H1 (cell line): ENCODE results near the gene TMEM154. TPM values are rescaled to one million over a fixed set of nuclear protein-coding genes. Genes with fewer than 3 reads are reported as not detected.

ENCODE experiments used
- CTCF ChIA-PET: fragments of 300-600 bp; sonication (Branson Sonifier 250); formaldehyde crosslinking; loops from one replicate; lab custom pipeline; 2021; ENCODE audit not compliant: partially characterized antibody; lab: Charles Lee
- POLR2A ChIA-PET: fragments of 300-600 bp; sonication (Branson Sonifier 250); formaldehyde crosslinking; loops from one replicate; lab custom pipeline; 2021; ENCODE audit warnings: inconsistent platforms; ENCODE audit not compliant: partially characterized antibody; lab: Charles Lee
- DNase-seq, 2 experiments: peaks; one replicate each; pipeline versions ENCODE4 v3.0.0 to v3.0.0-alpha.2; 2010 to 2022; ENCODE audit warnings: low spot score in 2 of 2, low read depth in 1 of 2, mixed read lengths in 1 of 2
- FAIRE-seq: peaks from 2 replicates; lab custom pipeline; 2011; peaks lifted over from hg19 to GRCh38; lab: Jason Lieb, UNC
- H2AFZ ChIP-seq: 2 replicates; pipeline ENCODE4 v1.8.1; 2012; ENCODE audit warnings: low read length, inconsistent platforms
- H2AK5ac ChIP-seq: 2 replicates; pipeline ENCODE4 v1.6.1; 2013; ENCODE audit warnings: low read depth, low read length
- H2BK120ac ChIP-seq: replicated peaks from 2 replicates; pipeline ENCODE3; 2013; ENCODE audit warnings: low read depth, low read length, inconsistent platforms
- H2BK12ac ChIP-seq: 2 replicates; pipeline ENCODE4 v1.6.1; 2013; ENCODE audit warnings: low read depth, low read length
- H2BK15ac ChIP-seq: 2 replicates; pipeline ENCODE4 v1.6.1; 2013; ENCODE audit warnings: low read length
- H2BK20ac ChIP-seq: 2 replicates; pipeline ENCODE4 v1.6.1; 2013; ENCODE audit warnings: low read length
- H2BK5ac ChIP-seq: 2 replicates; pipeline ENCODE4 v1.6.1; 2013; ENCODE audit warnings: low read depth, low read length
- H3K14ac ChIP-seq: 2 replicates; pipeline ENCODE4 v1.6.1; 2013; ENCODE audit warnings: inconsistent platforms; ENCODE audit not compliant: insufficient read length
- H3K18ac ChIP-seq: 2 replicates; pipeline ENCODE4 v1.6.1; 2013; ENCODE audit warnings: low read length; ENCODE audit errors: extremely low read depth
- H3K23ac ChIP-seq: 2 replicates; pipeline ENCODE4 v1.6.1; 2013; ENCODE audit warnings: inconsistent platforms; ENCODE audit not compliant: insufficient read length
- H3K23me2 ChIP-seq: 2 replicates; pipeline ENCODE4 v1.6.1; 2013; ENCODE audit warnings: low read depth, low read length
- H3K27ac ChIP-seq: 2 replicates; pipeline ENCODE4 v1.6.1; 2011; ENCODE audit warnings: low read depth, low read length, inconsistent platforms
- H3K27me3 ChIP-seq, 4 experiments: replicated peaks in 1 of 4; 1 replicate in 1 of 4; 2 replicates in 3 of 4; pipeline versions ENCODE4 v1.6.1 to v1.8.1; 2011 to 2013; ENCODE audit warnings: low read length in 3 of 4, mild to moderate bottlenecking in 3 of 4, inconsistent platforms in 2 of 4, mixed read lengths in 2 of 4, moderate library complexity in 1 of 4; ENCODE audit not compliant: control insufficient read depth in 3 of 4, insufficient read depth in 3 of 4; ENCODE audit errors: extremely low read depth in 1 of 4
- H3K36me3 ChIP-seq, 4 experiments: 2 replicates each; pipeline versions ENCODE4 v1.6.1 to v1.8.1; 2011 to 2013; ENCODE audit warnings: mild to moderate bottlenecking in 4 of 4, low read length in 3 of 4, moderate library complexity in 2 of 4, control low read depth in 1 of 4, inconsistent platforms in 1 of 4; ENCODE audit not compliant: insufficient read depth in 4 of 4, control insufficient read depth in 2 of 4
- H3K4ac ChIP-seq: replicated peaks from 2 replicates; pipeline ENCODE3; 2013; ENCODE audit warnings: low read length, low read depth, mixed read lengths, inconsistent platforms; ENCODE audit not compliant: insufficient read length
- H3K4me1 ChIP-seq, 4 experiments: replicated peaks in 1 of 4; 1 replicate in 1 of 4; 2 replicates in 3 of 4; pipeline versions ENCODE4 v1.6.1 to v1.8.1; 2011 to 2013; ENCODE audit warnings: low read length in 3 of 4, inconsistent platforms in 2 of 4, mixed read lengths in 1 of 4; ENCODE audit not compliant: insufficient read depth in 4 of 4, control insufficient read depth in 3 of 4
- H3K4me2 ChIP-seq, 2 experiments: 2 replicates each; pipeline versions ENCODE4 v1.6.1 to v1.8.1; 2011 to 2013; ENCODE audit warnings: low read depth in 2 of 2, low read length in 2 of 2, control low read depth in 1 of 2, inconsistent platforms in 1 of 2, mild to moderate bottlenecking in 1 of 2; ENCODE audit not compliant: insufficient read depth in 1 of 2
- H3K4me3 ChIP-seq, 4 experiments: fragments of 200-600, 300-600 bp in 1 of 4; sonication (generic), shearing (Covaris generic), sonication (Bioruptor Twin) in 1 of 4; 2 replicates each; pipeline versions ENCODE4 v1.5.1 to v1.8.1; 2011 to 2016; ENCODE audit warnings: low read length in 4 of 4, low read depth in 3 of 4, control low read depth in 2 of 4, inconsistent platforms in 2 of 4, mild to moderate bottlenecking in 2 of 4, mixed read lengths in 1 of 4, moderate library complexity in 1 of 4; ENCODE audit not compliant: insufficient read depth in 2 of 4; ENCODE audit errors: extremely low read depth in 1 of 4
- H3K56ac ChIP-seq: replicated peaks from 2 replicates; pipeline ENCODE3; 2013; ENCODE audit warnings: low read depth, mild to moderate bottlenecking, mixed read lengths, low read length, inconsistent platforms; ENCODE audit not compliant: insufficient read length
- H3K79me1 ChIP-seq: 2 replicates; pipeline ENCODE4 v1.6.1; 2013; ENCODE audit warnings: low read depth, low read length, control low read depth
- H3K79me2 ChIP-seq, 2 experiments: 2 replicates each; pipeline versions ENCODE4 v1.6.1 to v1.8.1; 2012 to 2013; ENCODE audit warnings: low read length in 2 of 2, mild to moderate bottlenecking in 2 of 2, inconsistent platforms in 1 of 2; ENCODE audit not compliant: insufficient read depth in 2 of 2, control insufficient read depth in 1 of 2
- H3K9ac ChIP-seq, 4 experiments: replicated peaks in 1 of 4; 1 replicate in 1 of 4; 2 replicates in 3 of 4; pipeline versions ENCODE4 v1.6.1 to v1.8.1; 2011 to 2013; ENCODE audit warnings: low read depth in 3 of 4, low read length in 3 of 4, control low read depth in 2 of 4, mild to moderate bottlenecking in 2 of 4, moderate library complexity in 2 of 4, inconsistent platforms in 1 of 4; ENCODE audit errors: extremely low read depth in 1 of 4
- H3K9me3 ChIP-seq, 2 experiments: 2 replicates each; pipeline versions ENCODE4 v1.6.1 to v1.8.1; 2012 to 2013; ENCODE audit warnings: mild to moderate bottlenecking in 2 of 2, moderate library complexity in 2 of 2, control low read depth in 1 of 2, inconsistent platforms in 1 of 2, low read depth in 1 of 2, low read length in 1 of 2, mixed read lengths in 1 of 2; ENCODE audit not compliant: insufficient read depth in 2 of 2
- H4K20me1 ChIP-seq, 2 experiments: replicated peaks in 1 of 2; 2 replicates each; pipeline versions ENCODE3 to v1.8.1; 2011 to 2013; ENCODE audit warnings: inconsistent platforms in 2 of 2, low read length in 2 of 2, mild to moderate bottlenecking in 1 of 2; ENCODE audit not compliant: insufficient read depth in 2 of 2, control insufficient read depth in 1 of 2
- H4K5ac ChIP-seq: 2 replicates; pipeline ENCODE4 v1.6.1; 2013; ENCODE audit warnings: low read length, low read depth, mixed read lengths, inconsistent platforms; ENCODE audit not compliant: insufficient read length
- H4K8ac ChIP-seq: 2 replicates; pipeline ENCODE4 v1.8.0; 2013; ENCODE audit warnings: mild to moderate bottlenecking, moderate library complexity, low read length, inconsistent platforms; ENCODE audit not compliant: insufficient read depth; ENCODE audit errors: extremely low read depth
- H4K91ac ChIP-seq: replicated peaks from 2 replicates; pipeline ENCODE3; 2013; ENCODE audit warnings: low read length, mixed read lengths, inconsistent platforms; ENCODE audit not compliant: insufficient read length
- BACH1 ChIP-seq: IDR thresholded peaks from 2 replicates; pipeline ENCODE4 v1.6.1; 2012; ENCODE audit warnings: low read length, improper control_type of control experiment
- CHD2 ChIP-seq: IDR thresholded peaks from 2 replicates; pipeline ENCODE4 v1.6.1; 2012; ENCODE audit warnings: low read length, improper control_type of control experiment
- EZH2 ChIP-seq: fragments of 200-600 bp; sonication (generic); IDR thresholded peaks from 2 replicates; pipeline ENCODE4 v1.7.1; 2012; ENCODE audit warnings: low read depth, mild to moderate bottlenecking, moderate library complexity, low read length, inconsistent platforms; ENCODE audit not compliant: severe bottlenecking
- GABPA ChIP-seq: IDR thresholded peaks from 2 replicates; pipeline ENCODE4 v1.6.1; 2011; ENCODE audit warnings: mild to moderate bottlenecking, low read length, moderate library complexity, borderline replicate concordance; ENCODE audit not compliant: insufficient read depth
- GTF2F1 ChIP-seq: IDR thresholded peaks from 2 replicates; pipeline ENCODE4 v1.6.1; 2012; ENCODE audit warnings: low read depth, low read length, improper control_type of control experiment, borderline replicate concordance
- KDM1A ChIP-seq: fragments of 200-600, 300-600 bp; sonication (generic); IDR thresholded peaks from 2 replicates; pipeline ENCODE4 v1.7.1; 2016; ENCODE audit warnings: mild to moderate bottlenecking, low read length, borderline replicate concordance
- MAX ChIP-seq: IDR thresholded peaks from 2 replicates; pipeline ENCODE4 v1.6.1; 2012; ENCODE audit warnings: inconsistent platforms
- RAD21 ChIP-seq, 2 experiments: IDR thresholded peaks in 1 of 2; conservative IDR thresholded peaks in 1 of 2; 2 replicates each; pipeline ENCODE4 v1.6.1; 2011; ENCODE audit warnings: low read depth in 2 of 2, low read length in 2 of 2, improper control_type of control experiment in 1 of 2, inconsistent platforms in 1 of 2, mild to moderate bottlenecking in 1 of 2, moderate library complexity in 1 of 2
- RNF2 ChIP-seq: fragments of 200-900, 300-1000 bp; sonication (generic); IDR thresholded peaks from 2 replicates; pipeline ENCODE4 v1.7.1; 2016; ENCODE audit warnings: borderline replicate concordance, low read depth, mild to moderate bottlenecking, antibody characterized with exemption, low read length; ENCODE audit not compliant: poor library complexity, severe bottlenecking; ENCODE audit errors: missing control alignments
- SAP30 ChIP-seq: fragments of 300-600 bp; sonication (generic); IDR thresholded peaks from 2 replicates; pipeline ENCODE4 v1.7.1; 2012; ENCODE audit warnings: low read length, moderate library complexity, mild to moderate bottlenecking, inconsistent platforms; ENCODE audit not compliant: insufficient read depth, insufficient replicate concordance
- SIN3A ChIP-seq, 2 experiments: IDR thresholded peaks in 1 of 2; conservative IDR thresholded peaks in 1 of 2; 2 replicates each; pipeline ENCODE4 v1.6.1; 2011 to 2012; ENCODE audit warnings: low read length in 2 of 2, improper control_type of control experiment in 1 of 2, low read depth in 1 of 2, mild to moderate bottlenecking in 1 of 2
- SP4 ChIP-seq: IDR thresholded peaks from 2 replicates; pipeline ENCODE4 v1.6.1; 2012; ENCODE audit warnings: low read length, inconsistent platforms
- TAF7 ChIP-seq: optimal IDR thresholded peaks from 2 replicates; pipeline ENCODE3; 2011; ENCODE audit warnings: low read depth, mild to moderate bottlenecking, inconsistent platforms, low read length, moderate library complexity, borderline replicate concordance
- WGBS, 2 experiments: shearing (Covaris generic) in 1 of 2; methylation state at CpG; one replicate each; pipeline versions ENCODE4 v1.1.6 to v1.1.7; 2013 to 2015; ENCODE audit warnings: low lambda C conversion rate in 2 of 2, mixed read lengths in 2 of 2, inconsistent platforms in 1 of 2, low coverage in 1 of 2, missing lambda C conversion rate in 1 of 2; ENCODE audit not compliant: insufficient replicate concordance in 2 of 2, insufficient coverage in 1 of 2, insufficient read length in 1 of 2; ENCODE audit errors: extremely low coverage in 1 of 2, missing lambda C conversion rate in 1 of 2; 5-methylcytosine and 5-hydroxymethylcytosine counted together
- polyA plus RNA-seq, 7 experiments: library from polyadenylated mRNA; depleted of rRNA in 3 of 7; stranded (reverse) in 5 of 7; unstranded in 2 of 7; fragments of >200 nt in 5 of 7; fragments of 200-250 nt in 2 of 7; gene quantifications; 1 replicate in 5 of 7; 2 replicates in 1 of 7; 4 replicates in 1 of 7; pipeline versions ENCODE4 v1.2.1 to v1.2.3, GENCODE V29; 2011 to 2013; ENCODE audit warnings: missing spikeins in 2 of 7, mixed read lengths in 2 of 7
- total RNA-seq: library from RNA; stranded (reverse); fragmentation: NEBNext Ultra II Directional; extraction: Animal tissue kit (Norgen Biotek cat#: 25700); gene quantifications from 2 replicates; pipeline ENCODE4 v1.2.1, GENCODE V29; 2021

TMEM154 gene
- total and polyA plus RNA-seq, 2 of the 8 experiments (the other 6 are each of a cell fraction or from before 2014, with no cell fraction given), result 0.33 to 1.2 TPM

- H2BK15ac ChIP-seq, result no peak overlapping the region
- ChIA-PET CTCF (interaction anchor here (2.1 kb wide), 1 partner anchor 19 kb away, joined by 8 read pairs; no protein-coding TSS in a partner anchor), POLR2A (no interaction called here)
- H2BK12ac ChIP-seq, result no peak overlapping the region
- no peak overlapping the region for H3K27ac ChIP-seq
- H3K56ac ChIP-seq, result no peak overlapping the region
- H4K8ac ChIP-seq, result no peak overlapping the region
- no peak overlapping the region for H2BK20ac ChIP-seq
- no peaks in the 10 kb centered on the region for H3K4me1 ChIP-seq
- no peaks in the 10 kb centered on the region for H4K20me1 ChIP-seq
- H2BK5ac ChIP-seq, result no peak overlapping the region
- no peak overlapping the region for H3K9ac ChIP-seq
- H3K79me1 ChIP-seq, result no peaks in the 10 kb centered on the region
- DNase-seq (no peak), FAIRE-seq (no peak)
- H3K4ac ChIP-seq, result no peak overlapping the region
- no peaks in the 10 kb centered on the region for H3K79me2 ChIP-seq
- H3K23ac ChIP-seq, result no peak overlapping the region
- no peaks in the 10 kb centered on the region for H3K9me3 ChIP-seq
- H3K23me2 ChIP-seq, result no peaks in the 10 kb centered on the region
- no peak overlapping the region for H3K14ac ChIP-seq
- H2AFZ ChIP-seq, result no peak overlapping the region
- no peak overlapping the region for H4K5ac ChIP-seq
- no peaks in the 10 kb centered on the region for H3K27me3 ChIP-seq
- no peak overlapping the region for H3K4me2 ChIP-seq
- no peak overlapping the region for H3K4me3 ChIP-seq
- H3K36me3 ChIP-seq, result no peaks in the 10 kb centered on the region
- no peak overlapping the region for H2BK120ac ChIP-seq
- no peak overlapping the region for H4K91ac ChIP-seq
- WGBS, 2 experiments, result 91% methylated on average over 1 of the region's 1 CpG; no CpG with 5 or more reads in 1 of the 2 experiments
- no peak overlapping the region for H3K18ac ChIP-seq
- H2AK5ac ChIP-seq, result no peak overlapping the region
- no peak for TF ChIP-seq RAD21 (IDR thresholded peaks at IDR 0.05 in 1 of 2, conservative IDR thresholded peaks at IDR 0.05 in 1 of 2; ENCODE audit: low read depth in 2 of 2, low read length in 2 of 2)
- TF ChIP-seq BACH1, result no peak
- TF ChIP-seq SP4, result no peak
- no peak for TF ChIP-seq RNF2
- TF ChIP-seq SIN3A (conservative IDR thresholded peaks at IDR 0.05 in 1 of 2, IDR thresholded peaks at IDR 0.05 in 1 of 2; ENCODE audit: low read depth in 1 of 2, low read length in 2 of 2), result no peak
- no peak for TF ChIP-seq GTF2F1
- no peak for TF ChIP-seq TAF7
- TF ChIP-seq EZH2, result no peak
- TF ChIP-seq KDM1A, result no peak
- no peak for TF ChIP-seq CHD2
- no peak for TF ChIP-seq MAX
- TF ChIP-seq SAP30, result no peak
- no peak for TF ChIP-seq GABPA
These were observed 59.6 kb downstream of the TMEM154 start for GRCh38 chr4:152620218-152620617.
